CD4-positive, alpha-beta T cell (primary cell): ENCODE data around the gene VSTM1. TPM values are rescaled to one million over a fixed set of nuclear protein-coding genes. Genes with fewer than 3 reads are reported as not detected.

Experiments
- ATAC-seq: fragments of 200-7000 bp; cut with Tn5 transposase; one replicate; pipeline ENCODE4 v1.10.0; 2022; ENCODE audit warnings: mild to moderate bottlenecking; ENCODE audit not compliant: poor library complexity
- CTCF ChIA-PET: fragments of 350-600 bp; sonication (Branson Sonifier 250); formaldehyde crosslinking; loops from one replicate; lab custom pipeline; 2021; ENCODE audit warnings: antibody characterized with exemption, inconsistent platforms; lab: Charles Lee
- POLR2A ChIA-PET: fragments of 350-600 bp; sonication (Branson Sonifier 250); formaldehyde crosslinking; loops from one replicate; lab custom pipeline; 2021; ENCODE audit warnings: antibody characterized with exemption, inconsistent platforms; lab: Charles Lee
- DNase-seq, 14 experiments: peaks; one replicate each; pipeline ENCODE4 v3.0.0-alpha.2; 2013 to 2020; ENCODE audit warnings: mixed read lengths in 2 of 14
- H3K27ac ChIP-seq, 2 donors: one replicate each; pipeline versions ENCODE4 v1.5.1 to v1.7.0; 2013; ENCODE audit warnings: low read length in 2 of 2, low read depth in 1 of 2, mild to moderate bottlenecking in 1 of 2
- H3K27me3 ChIP-seq, 2 experiments: 1 replicate in 1 of 2; 2 replicates in 1 of 2; pipeline versions ENCODE4 v1.6.1 to v1.7.0; 2013; ENCODE audit warnings: low read length in 2 of 2, control low read depth in 1 of 2, mild to moderate bottlenecking in 1 of 2, moderate library complexity in 1 of 2; ENCODE audit not compliant: insufficient read depth in 2 of 2, control insufficient read depth in 1 of 2
- H3K36me3 ChIP-seq: one replicate; pipeline ENCODE4 v1.6.1; 2013; ENCODE audit warnings: low read length, control low read depth; ENCODE audit not compliant: insufficient read depth
- H3K4me1 ChIP-seq: one replicate; pipeline ENCODE4 v1.6.1; 2013; ENCODE audit warnings: low read length, control low read depth; ENCODE audit not compliant: insufficient read depth
- H3K4me3 ChIP-seq: one replicate; pipeline ENCODE4 v1.5.1; 2013; ENCODE audit warnings: mild to moderate bottlenecking, low read length, moderate library complexity
- H3K9me3 ChIP-seq, 2 experiments: 1 replicate in 1 of 2; 2 replicates in 1 of 2; pipeline versions ENCODE4 v1.6.1 to v1.7.0; 2013; ENCODE audit warnings: low read length in 2 of 2, mild to moderate bottlenecking in 2 of 2, control low read depth in 1 of 2, moderate library complexity in 1 of 2; ENCODE audit not compliant: control insufficient read depth in 1 of 2, insufficient read depth in 1 of 2
- H3K27ac Mint-ChIP-seq: one replicate; pipeline ENCODE4 v1.8.0; 2020; ENCODE audit warnings: mixed read lengths
- H3K27me3 Mint-ChIP-seq: one replicate; pipeline ENCODE4 v1.8.0; 2021; ENCODE audit warnings: mixed read lengths
- H3K36me3 Mint-ChIP-seq: one replicate; pipeline ENCODE4 v1.8.0; 2021; ENCODE audit warnings: low read depth, mixed read lengths
- H3K4me1 Mint-ChIP-seq: one replicate; pipeline ENCODE4 v1.8.0; 2021; ENCODE audit warnings: low read depth, mixed read lengths
- H3K4me3 Mint-ChIP-seq: one replicate; pipeline ENCODE4 v1.8.0; 2020; ENCODE audit warnings: mild to moderate bottlenecking, mixed read lengths
- H3K9me3 Mint-ChIP-seq: one replicate; pipeline ENCODE4 v1.8.0; 2020; ENCODE audit warnings: mixed read lengths
- intact Hi-C, 2 experiments: fragments of 100-400 bp; cut with DNase I in 1 of 2; cut with micrococcal nuclease in 1 of 2; formaldehyde crosslinking; loops; one replicate each; pipeline versions ENCODE4 v1.15.1 to v1.9.0; 2023 to 2025; cut with DNase I, micrococcal nuclease
- polyA plus RNA-seq, 2 donors: library from polyadenylated mRNA; unstranded; fragments of 120-200 nt; gene quantifications; one replicate each; pipeline ENCODE4 v1.2.1, GENCODE V29; 2013
- total RNA-seq, 174 experiments: library from RNA in 2 of 174; stranded (reverse) in 2 of 174; gene quantifications; one replicate each; pipeline ENCODE4 v1.2.3 and lab custom pipeline; 2021 to 2026
- TF ChIP-seq, protein P1 (sequence below): fragments of 200-600 bp; IDR thresholded peaks from one replicate; pipeline ENCODE4 v1.8.0; 2022; ENCODE audit warnings: antibody characterized with exemption, mild to moderate bottlenecking

Gene VSTM1, protein sequence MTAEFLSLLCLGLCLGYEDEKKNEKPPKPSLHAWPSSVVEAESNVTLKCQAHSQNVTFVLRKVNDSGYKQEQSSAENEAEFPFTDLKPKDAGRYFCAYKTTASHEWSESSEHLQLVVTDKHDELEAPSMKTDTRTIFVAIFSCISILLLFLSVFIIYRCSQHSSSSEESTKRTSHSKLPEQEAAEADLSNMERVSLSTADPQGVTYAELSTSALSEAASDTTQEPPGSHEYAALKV
- total RNA-seq, result not detected
- 2.4 TPM for polyA plus RNA-seq (2013, experiment 1 of 2)
- 0.39 TPM for polyA plus RNA-seq (2013, experiment 2 of 2)
- total RNA-seq (lab: John Stamatoyannopoulos, UW), result 0 to 0.81 (median 0) reads per million in 172 experiments

DNA sequence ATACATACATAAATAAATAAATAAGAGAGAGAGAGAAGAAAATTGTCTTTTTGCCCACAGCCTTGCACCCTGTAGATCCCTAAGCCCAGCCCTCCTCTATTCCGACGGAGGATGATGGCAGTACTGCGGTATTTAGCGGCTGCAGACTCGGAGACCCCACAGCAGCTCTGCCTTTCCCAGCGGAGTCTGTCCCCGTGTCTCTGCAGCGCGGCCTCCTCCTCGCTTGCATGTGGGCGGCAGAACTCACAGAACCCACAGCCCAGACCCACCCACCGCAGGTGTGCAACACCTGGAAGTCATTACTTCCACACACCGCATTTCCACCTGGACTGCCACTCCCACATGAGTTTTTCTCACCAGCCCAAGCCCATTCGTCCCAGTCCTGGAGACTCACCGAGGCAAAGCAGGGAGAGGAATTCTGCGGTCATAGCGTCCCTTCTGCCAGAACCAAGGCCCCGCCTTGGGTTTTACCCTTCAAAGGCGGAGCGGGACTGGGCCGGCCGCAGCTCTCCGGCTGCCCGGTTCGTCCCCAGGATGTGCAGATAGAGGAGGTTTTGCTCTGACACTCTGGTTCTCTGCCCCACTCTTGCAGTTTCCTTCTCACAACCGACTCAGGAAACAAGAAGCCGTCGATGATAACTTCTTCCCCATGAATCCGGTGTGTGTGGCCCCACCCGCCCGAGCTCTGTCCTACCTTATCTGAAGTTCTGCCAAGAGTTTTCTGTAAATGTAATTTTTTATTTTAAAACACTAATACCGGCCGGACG is at the start of gene VSTM1:
TSS of gene VSTM1 (minus strand) at position 548 of the 767 bp plus-strand sequence. CDS start at position 428, 120 bp downstream.
- peaks cover 28% of the 10 kb centered on the region for H3K27me3 Mint-ChIP-seq
- POLR2A ChIA-PET, result no interaction called here

DNA sequence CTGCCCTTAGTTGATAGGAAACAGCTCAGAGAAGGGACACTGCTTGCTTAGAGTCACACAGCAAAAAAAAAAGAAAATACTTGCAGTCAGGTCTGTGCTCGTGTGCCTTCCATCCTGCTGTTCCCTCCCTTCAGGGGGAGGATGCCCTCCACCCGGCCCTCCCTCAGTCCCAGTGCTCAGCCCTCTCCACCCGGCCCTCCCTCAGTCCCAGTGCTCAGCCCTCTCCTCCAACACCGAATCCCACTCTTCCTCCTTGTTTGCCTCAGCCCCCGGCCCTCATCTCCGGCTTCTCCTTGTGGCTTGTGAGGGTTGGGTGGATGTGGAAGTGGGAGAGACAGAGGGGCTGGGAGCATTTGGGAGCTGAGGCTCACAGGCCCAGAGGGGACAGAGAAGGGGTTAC is 46.0 kb upstream of the VSTM1 start:
- H3K9me3 ChIP-seq, result no peaks in the 10 kb centered on the region
- intact Hi-C loops, result loop anchor here in 1 of 2 experiments (10.0 kb wide), 2 partner anchors 245 to 585 kb away; partner anchors contain the start of gene MYADM
- DNase-seq (no peak), ATAC-seq (no peak)
- H3K4me1 Mint-ChIP-seq, result peaks cover 14% of the 10 kb centered on the region
- no peak overlapping the region for H3K4me3 Mint-ChIP-seq
- H3K27ac ChIP-seq, result no peak overlapping the region
- H3K36me3 ChIP-seq, result peaks cover 51% of the 10 kb centered on the region
- H3K27ac Mint-ChIP-seq, result no peak overlapping the region
- no peak overlapping the region for H3K4me3 ChIP-seq
- H3K27me3 ChIP-seq, result no peaks in the 10 kb centered on the region
- H3K27me3 Mint-ChIP-seq, result no peaks in the 10 kb centered on the region
- peaks cover 53% of the 10 kb centered on the region for H3K36me3 Mint-ChIP-seq
- ChIA-PET POLR2A (no interaction called here), CTCF (no interaction called here)
- H3K9me3 Mint-ChIP-seq, result no peaks in the 10 kb centered on the region
- TF ChIP-seq, protein P1, sequence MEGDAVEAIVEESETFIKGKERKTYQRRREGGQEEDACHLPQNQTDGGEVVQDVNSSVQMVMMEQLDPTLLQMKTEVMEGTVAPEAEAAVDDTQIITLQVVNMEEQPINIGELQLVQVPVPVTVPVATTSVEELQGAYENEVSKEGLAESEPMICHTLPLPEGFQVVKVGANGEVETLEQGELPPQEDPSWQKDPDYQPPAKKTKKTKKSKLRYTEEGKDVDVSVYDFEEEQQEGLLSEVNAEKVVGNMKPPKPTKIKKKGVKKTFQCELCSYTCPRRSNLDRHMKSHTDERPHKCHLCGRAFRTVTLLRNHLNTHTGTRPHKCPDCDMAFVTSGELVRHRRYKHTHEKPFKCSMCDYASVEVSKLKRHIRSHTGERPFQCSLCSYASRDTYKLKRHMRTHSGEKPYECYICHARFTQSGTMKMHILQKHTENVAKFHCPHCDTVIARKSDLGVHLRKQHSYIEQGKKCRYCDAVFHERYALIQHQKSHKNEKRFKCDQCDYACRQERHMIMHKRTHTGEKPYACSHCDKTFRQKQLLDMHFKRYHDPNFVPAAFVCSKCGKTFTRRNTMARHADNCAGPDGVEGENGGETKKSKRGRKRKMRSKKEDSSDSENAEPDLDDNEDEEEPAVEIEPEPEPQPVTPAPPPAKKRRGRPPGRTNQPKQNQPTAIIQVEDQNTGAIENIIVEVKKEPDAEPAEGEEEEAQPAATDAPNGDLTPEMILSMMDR, result no peak
- peaks cover 15% of the 10 kb centered on the region for H3K4me1 ChIP-seq

More for the DNA sequence above, at the start of gene VSTM1:
- intact Hi-C loops, result no loop called here
- TF ChIP-seq, protein P1, result no peak
- Mint-ChIP-seq H3K9me3 (no peaks in the 10 kb centered on the region), H3K4me1 (no peaks in the 10 kb centered on the region), H3K36me3 (no peaks in the 10 kb centered on the region), H3K4me3 (no peak within 1 kb of the TSS), H3K27ac (no peak within 1 kb of the TSS)
- H3K4me1 ChIP-seq, result no peaks in the 10 kb centered on the region
- H3K27me3 ChIP-seq, result peaks cover 3 to 5% of the 10 kb centered on the region in 2 experiments
- ATAC-seq (no peak), DNase-seq (no peak)
- CTCF ChIA-PET, result no interaction called here
- H3K36me3 ChIP-seq, result no peaks in the 10 kb centered on the region
- H3K27ac ChIP-seq, result no peak within 1 kb of the TSS
- H3K4me3 ChIP-seq, result no peak within 1 kb of the TSS
- H3K9me3 ChIP-seq, result peaks cover 0 to 9% of the 10 kb centered on the region in 2 experiments

DNA sequence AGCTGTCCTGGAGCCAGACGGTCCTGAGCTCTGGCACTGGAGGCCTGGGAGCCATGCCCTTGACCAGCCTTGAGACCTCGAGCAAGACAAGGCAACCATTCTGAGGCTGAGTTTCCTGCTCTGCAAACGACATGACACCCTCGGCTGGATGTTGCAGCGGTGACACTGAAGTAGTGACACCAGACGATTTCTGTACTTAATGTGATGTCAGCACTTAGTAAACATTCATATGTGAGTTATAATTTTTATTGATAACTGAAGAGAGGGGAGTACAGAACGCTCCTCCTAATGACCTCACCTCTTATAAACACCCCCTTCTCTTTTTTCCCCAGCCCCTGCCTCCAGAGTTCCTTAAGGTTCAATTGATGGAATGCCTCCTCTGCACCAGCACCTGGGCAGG is 44.8 kb upstream of the VSTM1 start:
- ChIA-PET CTCF (no interaction called here), POLR2A (no interaction called here)

More for the DNA sequence above, 44.8 kb upstream of the VSTM1 start:
- intact Hi-C loops, result loop anchor here in 1 of 2 experiments (10.0 kb wide), 2 partner anchors 244 to 584 kb away; partner anchors contain the start of gene MYADM
- H3K9me3 Mint-ChIP-seq, result no peaks in the 10 kb centered on the region
- no peak for ATAC-seq
- no peak overlapping the region for H3K4me3 Mint-ChIP-seq
- Histone ChIP-seq H3K4me3 (no peak overlapping the region), H3K27me3 (no peaks in the 10 kb centered on the region), H3K9me3 (no peaks in the 10 kb centered on the region), H3K27ac (no peak overlapping the region), H3K4me1 (peaks cover 14% of the 10 kb centered on the region), H3K36me3 (peaks cover 51% of the 10 kb centered on the region)
- no peak for DNase-seq
- peaks cover 5% of the 10 kb centered on the region for H3K4me1 Mint-ChIP-seq
- H3K36me3 Mint-ChIP-seq, result peaks cover 49% of the 10 kb centered on the region
- TF ChIP-seq, protein P1, result no peak
- no peak overlapping the region for H3K27ac Mint-ChIP-seq
- no peaks in the 10 kb centered on the region for H3K27me3 Mint-ChIP-seq
